ENCODE measurements around the gene FHL3. TPM values are rescaled to one million over a fixed set of nuclear protein-coding genes. Genes with fewer than 3 reads are reported as not detected.
A peak's percentile ranks its signal among the peaks of the same experiment; 100 is the strongest.

The FHL3 gene
- 8.3 TPM for total RNA-seq

DNA sequence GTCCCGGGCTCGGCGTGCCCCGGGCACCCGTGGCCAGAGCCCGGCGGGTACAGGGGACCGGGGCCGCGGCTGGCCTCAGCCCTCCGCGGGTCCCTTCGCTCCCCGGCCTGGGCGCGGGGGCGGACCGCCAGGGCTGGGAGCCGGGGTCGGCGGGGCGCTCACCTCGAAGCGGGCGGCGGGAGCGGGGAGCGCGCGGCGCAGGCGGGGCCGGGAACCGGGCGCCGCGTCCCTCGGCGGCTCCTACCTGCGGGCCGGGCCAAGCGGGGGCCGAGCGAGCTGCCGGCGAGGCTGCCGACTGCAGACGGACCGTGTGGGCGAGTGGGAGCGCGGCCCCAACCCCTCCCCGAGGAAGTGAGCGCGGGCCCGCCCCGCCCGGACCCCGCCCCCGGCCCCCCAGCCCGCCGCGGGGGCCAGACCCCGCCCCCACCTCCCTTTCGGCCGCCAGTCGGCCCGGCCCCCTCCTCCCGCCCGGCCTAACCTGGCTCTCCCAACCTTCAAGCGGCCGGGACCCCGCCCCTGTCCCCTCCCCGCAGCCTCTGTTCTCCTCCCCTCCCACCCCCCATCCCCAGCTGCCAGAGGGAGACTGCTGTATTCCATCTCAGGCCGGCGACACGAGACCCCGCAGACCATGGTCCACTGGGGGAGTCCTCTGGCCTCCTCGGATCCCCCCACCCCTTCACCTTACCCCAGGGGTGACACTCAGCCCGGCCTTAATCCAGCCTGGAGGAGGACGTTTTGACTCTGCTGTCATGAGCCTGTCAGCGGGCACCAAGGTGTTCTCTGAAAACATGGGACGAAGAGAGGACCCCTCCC, at the start of gene FHL3:
Gene FHL3, minus strand, starts transcription at position 320 of the 813 bp plus-strand sequence. CDS start 6,102 bp downstream, outside the sequence.
- H3K9me3 ChIP-seq (ENCODE audit: low read depth, low read length): no peaks in the 10 kb centered on the region

DNA sequence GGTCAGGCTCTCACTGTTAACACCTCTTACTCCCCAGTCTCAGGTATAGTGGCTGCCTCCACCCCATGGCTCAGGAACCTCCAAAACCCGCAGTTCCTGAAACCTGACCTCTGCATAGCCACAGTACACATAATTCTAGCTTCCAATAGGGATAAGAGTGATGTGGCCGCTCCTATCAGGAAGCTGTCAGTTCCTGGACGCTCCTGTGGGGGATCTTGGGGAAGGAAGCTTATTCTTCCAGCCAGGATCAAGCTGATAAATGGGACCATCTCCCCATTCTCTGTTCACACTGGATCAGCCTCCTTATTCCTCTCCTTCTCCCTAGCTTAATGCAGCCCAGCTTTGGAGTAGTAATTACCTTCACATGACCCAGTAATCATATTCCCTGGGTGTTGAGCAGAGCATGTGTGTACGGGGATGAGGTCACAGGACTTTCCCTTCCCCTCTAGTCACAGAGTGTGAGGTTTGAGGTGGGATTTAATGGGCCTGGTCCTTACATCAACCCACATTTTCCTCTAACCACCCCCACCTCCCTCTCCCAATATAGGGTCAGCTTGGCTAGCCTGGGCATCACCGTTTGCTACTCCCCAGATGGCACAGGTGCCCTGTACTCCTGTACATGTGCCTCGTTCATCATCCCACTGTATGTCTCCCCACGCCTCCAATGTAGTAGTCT, 48.2 kb upstream of the FHL3 start:
- no peak overlapping the region for H3K4me3 ChIP-seq (ENCODE audit: low read length)

More for the DNA sequence above, at the start of gene FHL3:
- peak within 1 kb of the TSS; percentile 55 for H3K4me3 ChIP-seq (ENCODE audit: low read length)
- H3K27me3 ChIP-seq (ENCODE audit: insufficient read depth, low read length): no peaks in the 10 kb centered on the region
- peaks cover 65% of the 10 kb centered on the region for H3K4me1 ChIP-seq (ENCODE audit: insufficient read depth, low read length)

DNA sequence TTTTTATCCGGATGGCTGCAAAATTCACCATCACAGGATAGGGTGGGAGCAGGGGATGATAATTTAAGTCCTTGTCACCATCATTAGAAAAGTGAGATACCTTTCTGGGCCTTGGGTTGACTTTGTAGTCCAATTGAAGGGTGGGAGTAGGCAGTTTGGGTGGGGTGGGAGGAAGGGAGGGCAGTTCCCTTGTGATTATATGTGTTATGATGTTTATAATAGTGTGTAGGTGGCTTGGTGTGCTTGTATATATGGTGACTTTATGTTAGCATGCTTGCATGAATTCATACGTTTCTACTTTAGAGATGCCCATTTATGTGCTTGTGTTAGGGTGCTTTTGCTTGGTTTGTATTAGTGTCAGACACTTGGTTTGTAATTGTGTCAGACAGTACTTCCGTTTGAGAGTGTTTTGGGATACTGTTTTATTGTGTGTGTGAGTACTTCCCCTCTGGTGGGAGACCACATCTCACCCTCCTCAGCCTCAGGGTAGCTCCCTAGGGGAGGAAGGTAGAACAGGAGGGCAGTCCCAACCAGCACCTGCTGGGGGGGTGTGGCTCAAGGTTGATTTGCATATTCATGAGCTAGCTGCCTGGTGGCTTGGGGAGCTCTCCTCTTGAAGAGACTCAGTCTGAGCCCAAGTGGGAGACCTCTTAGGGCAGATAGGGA, 47.6 kb upstream of the FHL3 start:
- H3K4me1 ChIP-seq (ENCODE audit: insufficient read depth, low read length): no peaks in the 10 kb centered on the region
- no peak overlapping the region for H3K4me3 ChIP-seq (ENCODE audit: low read length)
- H3K27me3 ChIP-seq (ENCODE audit: insufficient read depth, low read length): peaks cover 7% of the 10 kb centered on the region
- no peaks in the 10 kb centered on the region for H3K9me3 ChIP-seq (ENCODE audit: low read depth, low read length)

More for the DNA sequence above, 48.2 kb upstream of the FHL3 start:
- no peaks in the 10 kb centered on the region for H3K9me3 ChIP-seq (ENCODE audit: low read depth, low read length)
- H3K27me3 ChIP-seq (ENCODE audit: insufficient read depth, low read length): no peaks in the 10 kb centered on the region
- H3K4me1 ChIP-seq (ENCODE audit: insufficient read depth, low read length): no peaks in the 10 kb centered on the region

- Histone ChIP-seq H3K27me3 (ENCODE audit: insufficient read depth, low read length) (peaks cover 12% of the 10 kb centered on the region), H3K9me3 (ENCODE audit: low read depth, low read length) (no peaks in the 10 kb centered on the region), H3K4me1 (ENCODE audit: insufficient read depth, low read length) (no peaks in the 10 kb centered on the region), H3K4me3 (ENCODE audit: low read length) (no peak overlapping the region)
Measured at GRCh38 chr1:38051079-38051543, 45.8 kb upstream of the FHL3 start.

GRCh38 chr1:38050397-38051078, 45.2 kb upstream of the FHL3 start:
- peaks cover 3% of the 10 kb centered on the region for H3K4me1 ChIP-seq (ENCODE audit: insufficient read depth, low read length)
- H3K9me3 ChIP-seq (ENCODE audit: low read depth, low read length): no peaks in the 10 kb centered on the region
- H3K4me3 ChIP-seq (ENCODE audit: low read length): no peak overlapping the region
- H3K27me3 ChIP-seq (ENCODE audit: insufficient read depth, low read length): peaks cover 14% of the 10 kb centered on the region

- no peak overlapping the region for H3K4me3 ChIP-seq (ENCODE audit: low read length)
- no peaks in the 10 kb centered on the region for H3K9me3 ChIP-seq (ENCODE audit: low read depth, low read length)
- peaks cover 17% of the 10 kb centered on the region for H3K4me1 ChIP-seq (ENCODE audit: insufficient read depth, low read length)
- peaks cover 37% of the 10 kb centered on the region for H3K27me3 ChIP-seq (ENCODE audit: insufficient read depth, low read length)
Measured at GRCh38 chr1:38047603-38048141, 42.4 kb upstream of the FHL3 start.

DNA sequence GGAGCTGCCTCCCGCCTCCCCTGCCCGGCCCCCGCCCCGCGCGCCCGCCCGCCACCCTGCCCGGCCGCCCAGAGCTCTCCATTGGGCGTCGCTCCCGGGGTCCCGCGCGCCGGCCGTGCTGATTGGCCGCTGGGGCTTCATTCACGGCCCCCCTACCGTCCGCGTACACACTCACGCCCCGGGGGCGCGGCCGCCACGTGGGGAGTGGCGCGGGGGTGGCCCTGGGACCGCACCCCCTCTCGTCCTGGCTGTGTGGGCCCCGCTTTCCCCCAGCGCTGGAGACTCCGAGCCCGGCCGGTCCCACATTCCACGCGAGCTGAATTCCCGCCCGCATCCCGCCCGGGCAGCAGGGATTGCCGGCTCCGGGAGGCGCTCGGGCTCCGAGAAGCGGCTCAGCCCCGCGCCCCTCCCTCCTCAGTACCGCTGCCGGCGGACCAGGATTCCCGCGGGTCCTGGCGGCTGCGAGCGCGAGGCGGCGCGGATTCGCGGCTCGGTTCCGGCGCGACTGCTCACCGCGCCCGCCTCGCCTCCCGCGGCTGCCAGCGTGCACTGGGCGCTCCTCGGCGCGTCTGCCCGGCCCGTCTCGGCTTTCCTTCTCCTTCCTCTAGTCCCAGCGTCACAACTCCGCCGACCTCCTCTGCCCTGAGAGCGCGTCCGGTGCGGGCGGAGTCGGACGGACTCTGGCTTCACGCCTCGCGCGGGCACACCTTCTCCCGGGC, 41.7 kb upstream of the FHL3 start:
- H3K4me1 ChIP-seq (ENCODE audit: insufficient read depth, low read length): peaks cover 17% of the 10 kb centered on the region
- peak overlapping the region; percentile 20 for H3K4me3 ChIP-seq (ENCODE audit: low read length)
- no peaks in the 10 kb centered on the region for H3K9me3 ChIP-seq (ENCODE audit: low read depth, low read length)
- peaks cover 43% of the 10 kb centered on the region for H3K27me3 ChIP-seq (ENCODE audit: insufficient read depth, low read length)

GRCh38 chr1:38046333-38046883, 41.1 kb upstream of the FHL3 start, which contains the start of gene POU3F1:
TSS of gene POU3F1 (minus strand) at chr1:38046793. CDS start at chr1:38046743, 50 bp downstream.
- Histone ChIP-seq H3K4me3 (ENCODE audit: low read length) (peak within 1 kb of the TSS; percentile 20), H3K27me3 (ENCODE audit: insufficient read depth, low read length) (peaks cover 49% of the 10 kb centered on the region), H3K9me3 (ENCODE audit: low read depth, low read length) (no peaks in the 10 kb centered on the region), H3K4me1 (ENCODE audit: insufficient read depth, low read length) (peaks cover 17% of the 10 kb centered on the region)

DNA sequence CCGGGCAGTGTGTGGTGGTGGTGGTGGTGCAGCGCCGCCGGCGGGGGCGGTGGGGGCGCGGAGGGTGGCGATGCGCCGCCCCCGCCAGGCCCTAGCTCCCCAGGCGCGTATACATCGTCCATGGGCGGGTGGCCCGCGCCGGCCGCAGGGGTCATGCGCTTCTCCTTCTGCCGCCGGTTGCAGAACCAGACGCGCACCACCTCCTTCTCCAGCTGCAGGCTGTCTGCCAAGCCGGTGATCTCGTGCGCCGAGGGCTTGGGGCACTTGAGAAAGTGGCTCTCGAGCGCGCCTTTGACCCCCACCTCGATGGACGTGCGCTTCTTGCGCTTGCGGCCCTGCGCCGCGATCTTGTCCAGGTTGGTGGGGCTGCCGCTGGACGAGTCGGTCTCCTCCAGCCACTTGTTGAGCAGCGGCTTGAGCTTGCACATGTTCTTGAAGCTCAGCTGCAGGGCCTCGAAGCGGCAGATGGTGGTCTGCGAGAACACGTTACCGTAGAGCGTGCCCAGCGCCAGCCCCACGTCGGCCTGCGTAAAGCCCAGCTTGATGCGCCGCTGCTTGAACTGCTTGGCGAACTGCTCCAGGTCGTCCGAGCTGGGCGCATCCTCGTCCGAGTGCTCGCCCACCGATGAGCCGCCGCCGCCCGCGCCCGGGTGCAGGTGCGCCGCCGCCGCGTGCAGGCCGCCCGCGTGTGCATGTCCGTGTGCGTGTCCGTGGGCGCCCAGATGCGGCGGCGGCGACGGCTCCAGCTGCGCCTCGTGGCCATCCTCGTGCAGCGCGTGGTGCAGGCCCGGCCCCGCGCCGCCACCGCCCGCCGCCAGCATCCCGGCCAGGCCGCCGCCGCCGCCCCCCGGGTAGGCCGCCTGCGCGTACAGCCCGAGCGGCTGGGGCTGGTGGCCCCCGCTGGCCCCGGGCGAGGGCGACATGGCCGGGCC, 40.4 kb upstream of the FHL3 start:
- peaks cover 17% of the 10 kb centered on the region for H3K4me1 ChIP-seq (ENCODE audit: insufficient read depth, low read length)
- no peaks in the 10 kb centered on the region for H3K9me3 ChIP-seq (ENCODE audit: low read depth, low read length)
- H3K27me3 ChIP-seq (ENCODE audit: insufficient read depth, low read length): peaks cover 54% of the 10 kb centered on the region
- no peak overlapping the region for H3K4me3 ChIP-seq (ENCODE audit: low read length)

DNA sequence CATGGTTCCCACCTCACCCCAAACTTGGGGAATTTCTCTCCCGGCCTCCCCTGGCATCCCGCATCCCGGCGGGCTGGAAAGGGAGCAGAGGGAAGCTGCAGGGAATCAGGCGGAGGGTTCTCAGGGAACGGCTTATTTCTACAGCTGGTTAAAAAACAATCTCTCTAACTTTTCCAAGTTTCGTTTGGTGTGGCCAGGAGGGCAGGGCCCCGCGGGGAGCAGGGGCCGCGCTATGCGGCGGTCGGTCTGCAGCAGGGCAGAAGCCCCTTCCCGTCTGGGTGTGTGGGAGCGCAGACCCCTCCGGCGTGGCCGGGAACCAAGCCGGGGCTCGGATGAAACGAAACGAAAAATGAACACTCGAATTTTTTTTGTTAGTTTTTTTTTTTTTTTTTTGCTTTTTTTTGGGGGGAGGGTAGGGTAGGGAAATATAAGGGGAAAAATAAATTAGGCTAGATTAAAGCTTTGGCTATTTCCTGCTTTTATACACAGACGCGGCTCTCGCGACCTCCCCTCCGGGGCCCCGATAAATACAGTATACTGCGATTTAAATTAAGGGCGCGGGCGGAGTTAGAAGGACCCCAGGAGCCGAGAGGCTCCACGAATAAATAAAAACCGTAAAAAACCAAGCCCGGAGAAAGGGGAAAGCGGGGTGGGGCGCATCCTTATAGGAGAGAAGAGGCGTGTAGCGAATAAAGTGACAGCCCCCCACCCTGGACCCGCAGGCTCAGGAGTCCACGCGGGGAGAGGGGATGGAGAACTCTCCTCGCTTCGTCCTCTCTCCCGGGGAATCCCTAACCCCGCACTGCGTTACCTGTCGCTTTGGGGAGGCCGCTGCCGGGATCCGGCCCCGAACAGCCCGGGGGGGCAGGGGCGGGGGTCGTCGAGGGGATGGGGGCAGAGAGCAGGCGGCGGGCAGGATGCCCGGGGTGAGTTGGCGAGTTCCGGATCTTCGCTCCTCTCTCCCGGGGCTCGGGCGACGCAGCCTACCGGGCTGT, 39.2 kb upstream of the FHL3 start:
- no peak overlapping the region for H3K4me3 ChIP-seq (ENCODE audit: low read length)
- no peaks in the 10 kb centered on the region for H3K9me3 ChIP-seq (ENCODE audit: low read depth, low read length)
- H3K27me3 ChIP-seq (ENCODE audit: insufficient read depth, low read length): peaks cover 57% of the 10 kb centered on the region

GRCh38 chr1:38043036-38043747, 37.9 kb upstream of the FHL3 start:
- Histone ChIP-seq H3K27me3 (ENCODE audit: insufficient read depth, low read length) (peaks cover 53% of the 10 kb centered on the region), H3K9me3 (ENCODE audit: low read depth, low read length) (no peaks in the 10 kb centered on the region), H3K4me1 (ENCODE audit: insufficient read depth, low read length) (peaks cover 17% of the 10 kb centered on the region), H3K4me3 (ENCODE audit: low read length) (no peak overlapping the region)

More for the DNA sequence above, 39.2 kb upstream of the FHL3 start:
- peaks cover 17% of the 10 kb centered on the region for H3K4me1 ChIP-seq (ENCODE audit: insufficient read depth, low read length)
